Body of pancreas (tissue), 4 donors: ENCODE measurements around the gene TJP1. TPM values are rescaled to one million over a fixed set of nuclear protein-coding genes. Genes with fewer than 3 reads are reported as not detected.

Experiments used
- ATAC-seq: fragments of 150-250 bp; one replicate; pipeline ENCODE4 v1.9.1; 2016
- DNase-seq, 4 donors: peaks; one replicate each; pipeline ENCODE4 v3.0.0-alpha.2; 2019
- H3K27ac ChIP-seq, 4 donors: fragments of 200-600 bp; sonication (generic); 1 replicate in 3 of 4; 2 replicates in 1 of 4; pipeline versions ENCODE4 v1.5.1 to v1.6.1; 2016 to 2019; ENCODE audit warnings: mild to moderate bottlenecking in 1 of 4, mixed read lengths in 1 of 4, moderate library complexity in 1 of 4
- H3K27me3 ChIP-seq, 2 donors: fragments of 200-600 bp; sonication (generic); one replicate each; pipeline ENCODE4 v1.6.0; 2016; ENCODE audit warnings: mild to moderate bottlenecking in 1 of 2
- H3K36me3 ChIP-seq, 2 donors: fragments of 200-600 bp; sonication (generic); replicated peaks in 1 of 2; 2 replicates each; pipeline ENCODE4 v1.5.1; 2016; ENCODE audit warnings: low read depth in 2 of 2; ENCODE audit not compliant: insufficient read depth in 1 of 2
- H3K4me1 ChIP-seq: fragments of 200-600 bp; sonication (generic); one replicate; pipeline ENCODE4 v1.6.0; 2016
- H3K4me3 ChIP-seq, 2 donors: fragments of 200-600 bp; sonication (generic); 1 replicate in 1 of 2; 2 replicates in 1 of 2; pipeline ENCODE4 v1.5.1; 2016 to 2019
- H3K9me3 ChIP-seq, 3 donors: fragments of 200-600 bp; sonication (generic); 1 replicate in 2 of 3; 2 replicates in 1 of 3; pipeline ENCODE4 v1.5.1; 2016
- CTCF ChIP-seq, 7 experiments: fragments of 450-650 bp in 4 of 7; fragments of 200-600 bp in 3 of 7; sonication (generic) in 3 of 7; IDR thresholded peaks; one replicate each; pipeline ENCODE4 v1.5.1; 2016 to 2019; ENCODE audit warnings: antibody characterized with exemption in 7 of 7
- POLR2A ChIP-seq, 3 donors: fragments of 450-650 bp; IDR thresholded peaks; one replicate each; pipeline ENCODE4 v1.6.1; 2016; ENCODE audit warnings: antibody characterized with exemption in 3 of 3, mild to moderate bottlenecking in 2 of 3
- WGBS, 2 donors: methylation state at CpG; one replicate each; pipeline ENCODE4 v1.1.5; 2017; 5-methylcytosine and 5-hydroxymethylcytosine counted together
- intact Hi-C: fragments of 100-400 bp; cut with DNase I; formaldehyde crosslinking; loops from one replicate; pipeline ENCODE4 v1.15.1; 2023
- total RNA-seq, 2 donors: library from RNA; depleted of rRNA; stranded (reverse); fragments of >200 nt; gene quantifications; one replicate each; pipeline ENCODE4 v1.1.0, GENCODE V29; 2016

TJP1 gene
- 10 to 100 TPM; 68.7 to 70.9 TPM for total RNA-seq

- peak; percentile 84 for ATAC-seq
- DNase-seq: peak; percentile 79 to 90 (median 83)
- TF ChIP-seq POLR2A (IDR thresholded peaks at IDR 0.05): peak; percentile 91 to 98 (median 93)
- TF ChIP-seq CTCF (IDR thresholded peaks at IDR 0.05): no peak
- Histone ChIP-seq H3K27me3 (no peaks in the 10 kb centered on the region), H3K27ac (peak within 1 kb of the TSS; percentile 96 to 100 (median 99)), H3K4me3 (peak within 1 kb of the TSS; percentile 48 to 51), H3K36me3 (no peaks in the 10 kb centered on the region), H3K4me1 (peaks cover 22% of the 10 kb centered on the region), H3K9me3 (no peaks in the 10 kb centered on the region)
- intact Hi-C loops: no loop called here
- 0% methylated on average over 36 to 43 of the region's 80 CpGs for WGBS, 2 donors
These were observed at the start of gene TJP1 for GRCh38 chr15:29822100-29822683. Gene TJP1 (minus strand): TSS chr15:29822468. CDS start chr15:29822028, 440 bp downstream.

GRCh38 chr15:29871401-29871800 lies 49.1 kb upstream of the TJP1 start:
- Histone ChIP-seq H3K9me3 (no peaks in the 10 kb centered on the region), H3K36me3 (no peaks in the 10 kb centered on the region), H3K4me1 (peaks cover 17% of the 10 kb centered on the region), H3K4me3 (no peak overlapping the region), H3K27me3 (no peaks in the 10 kb centered on the region), H3K27ac (peak overlapping the region in 3 of 4 donors; percentile 64 to 75 (median 65))
- peak; percentile 6 to 18 (median 13) for DNase-seq
- TF ChIP-seq POLR2A (IDR thresholded peaks at IDR 0.05) (peak in 1 of 3 donors; percentile 10), CTCF (IDR thresholded peaks at IDR 0.05) (no peak)
- WGBS, 2 donors: 62 to 77% methylated on average over 10 to 19 of the region's 19 CpGs
- intact Hi-C loops: no loop called here
- ATAC-seq: peak; percentile 34

- WGBS, 2 donors: 19 to 21% methylated on average over 11 of the region's 11 CpGs
These were observed 48.4 kb upstream of the TJP1 start for GRCh38 chr15:29870495-29871151.

GRCh38 chr15:29867241-29868000 lies 45.2 kb upstream of the TJP1 start:
- 78 to 81% methylated on average over 3 of the region's 3 CpGs for WGBS, 2 donors
- intact Hi-C loops: no loop called here
- ATAC-seq (no peak), DNase-seq (no peak)
- no peak overlapping the region for H3K27ac ChIP-seq
- H3K9me3 ChIP-seq: no peaks in the 10 kb centered on the region
- H3K36me3 ChIP-seq: no peaks in the 10 kb centered on the region
- peaks cover 31% of the 10 kb centered on the region for H3K4me1 ChIP-seq
- H3K27me3 ChIP-seq: no peaks in the 10 kb centered on the region
- TF ChIP-seq POLR2A (IDR thresholded peaks at IDR 0.05) (no peak), CTCF (IDR thresholded peaks at IDR 0.05) (no peak)
- no peak overlapping the region for H3K4me3 ChIP-seq

More at GRCh38 chr15:29870495-29871151, 48.4 kb upstream of the TJP1 start:
- TF ChIP-seq CTCF (IDR thresholded peaks at IDR 0.05) (no peak), POLR2A (IDR thresholded peaks at IDR 0.05) (no peak)
- ATAC-seq (peak; percentile 60), DNase-seq (peak; percentile 18 to 28 (median 22))
- intact Hi-C loops: no loop called here
- Histone ChIP-seq H3K4me3 (no peak overlapping the region), H3K36me3 (no peaks in the 10 kb centered on the region), H3K27ac (peak overlapping the region; percentile 45 to 75 (median 64)), H3K27me3 (no peaks in the 10 kb centered on the region), H3K9me3 (no peaks in the 10 kb centered on the region), H3K4me1 (peaks cover 17% of the 10 kb centered on the region)
